Left lobe of liver (tissue), 2 donors: ENCODE data around the gene COL9A3. TPM values are rescaled to one million over a fixed set of nuclear protein-coding genes. Genes with fewer than 3 reads are reported as not detected.

Experiments
- ATAC-seq: fragments of 200-7000 bp; cut with Tn5 transposase; one replicate; pipeline ENCODE4 v1.9.1; 2020; ENCODE audit warnings: mild to moderate bottlenecking, moderate library complexity
- DNase-seq: peaks from one replicate; pipeline ENCODE4 v3.0.0-alpha.2; 2020; ENCODE audit warnings: low spot score
- total RNA-seq: library from RNA; stranded (reverse); gene quantifications from one replicate; pipeline ENCODE4 v1.2.1, GENCODE V29; 2021
- donor health status: DM: no; HTN: no; CAD: no; lungs with moderate emphysema.
- donor health status: DM: no; HTN: yes; CAD: no.

Gene COL9A3
- total RNA-seq, 1 donor from 2014 or later: 4.0 TPM

- ATAC-seq (no peak), DNase-seq (no peak)
Observed at GRCh38 chr20:62778058-62778457, 38.8 kb upstream of the COL9A3 start.

DNA sequence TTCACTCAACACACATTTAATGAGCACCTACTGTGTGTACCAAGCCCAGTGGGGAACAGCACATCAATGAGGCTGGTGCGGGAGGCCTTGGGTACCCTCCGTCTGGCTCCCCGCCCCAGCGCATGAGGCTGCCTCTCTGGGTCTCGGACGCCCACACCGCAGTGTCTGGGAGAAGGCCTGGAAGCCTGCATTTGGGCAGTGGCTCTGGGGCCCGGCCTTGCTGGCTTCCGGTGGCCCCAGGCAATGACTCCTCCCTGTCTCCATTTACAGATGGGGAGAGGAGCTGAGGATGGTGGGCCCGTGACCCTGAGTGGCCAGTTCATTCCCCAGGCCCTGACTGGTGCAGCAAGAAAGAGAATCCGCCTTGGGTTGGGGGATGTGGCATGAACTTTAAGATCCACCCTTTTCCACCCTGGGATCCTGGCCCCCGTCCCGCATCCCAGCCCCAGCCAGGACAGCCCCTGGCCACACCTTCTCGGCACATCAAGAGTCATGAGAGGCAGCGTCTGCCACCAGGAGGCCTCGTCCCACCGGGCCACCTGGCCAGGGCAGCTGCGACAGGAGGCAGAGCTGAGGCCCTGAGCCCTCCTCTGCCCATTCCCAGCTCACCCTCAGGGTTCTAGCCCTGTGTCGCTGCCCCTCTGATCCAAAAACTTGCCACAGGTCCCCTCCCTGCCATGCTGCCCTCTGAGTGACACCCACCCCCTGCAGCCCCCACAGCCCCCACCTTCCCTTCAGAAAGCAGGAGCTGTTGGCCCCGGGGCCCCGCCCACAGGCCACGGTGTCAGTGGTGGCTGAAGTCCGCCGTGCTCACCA is 38.0 kb upstream of the COL9A3 start:
- ATAC-seq: no peak
- no peak for DNase-seq

DNA sequence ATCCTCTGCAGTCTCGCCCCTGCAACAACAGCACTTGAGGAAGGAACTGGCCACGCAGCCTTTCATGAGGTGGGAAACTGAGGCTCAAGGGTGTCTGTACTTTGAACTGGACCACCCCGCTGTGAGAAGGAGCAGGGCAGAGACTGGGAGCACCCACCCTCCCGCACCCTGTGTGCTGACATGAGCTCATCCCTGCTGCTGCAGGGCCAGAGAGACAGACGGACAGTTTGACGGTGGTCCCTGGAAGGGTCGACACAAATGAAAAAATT is 37.5 kb upstream of the COL9A3 start:
- no peak for DNase-seq
- no peak for ATAC-seq

GRCh38 chr20:62780204-62780603 is 36.6 kb upstream of the COL9A3 start:
- DNase-seq (no peak), ATAC-seq (no peak)

- DNase-seq (no peak), ATAC-seq (no peak)
Observed at GRCh38 chr20:62780696-62781095, 36.2 kb upstream of the COL9A3 start.

DNA sequence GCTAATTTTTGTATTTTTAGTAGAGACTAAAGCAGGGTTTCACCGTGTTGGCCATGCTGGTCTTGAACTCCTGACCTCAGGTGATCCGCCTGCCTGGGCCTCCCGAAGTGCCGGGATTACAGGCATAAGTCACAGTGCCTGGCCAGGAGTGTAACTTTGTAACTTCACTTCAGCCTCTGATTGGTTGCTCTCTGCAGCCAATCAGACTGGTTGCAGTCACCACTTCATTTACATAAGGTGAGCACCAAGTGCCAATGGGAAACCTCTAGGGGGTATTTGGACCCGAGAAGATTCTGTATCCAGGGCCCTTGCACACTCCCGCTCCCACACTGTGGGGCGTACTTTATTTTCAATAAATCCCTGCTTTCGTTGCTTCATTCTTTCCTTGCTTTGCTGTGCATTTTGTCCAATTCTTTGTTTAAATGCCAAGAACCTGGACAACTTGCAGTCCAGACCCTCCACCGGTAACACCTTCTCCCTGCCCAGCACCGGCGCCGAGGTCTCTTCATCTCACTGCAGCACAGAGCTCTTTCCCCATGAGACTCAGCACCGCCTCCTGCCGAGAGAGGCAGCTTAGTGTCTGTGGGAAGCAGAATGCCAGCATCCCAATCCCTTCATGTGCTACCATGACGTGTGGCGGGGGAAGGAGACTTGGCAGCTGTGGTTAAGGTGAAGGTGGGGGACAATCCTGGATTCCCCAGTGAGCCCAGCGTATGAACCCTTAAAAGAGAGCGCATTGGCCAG is 34.5 kb upstream of the COL9A3 start:
- DNase-seq: no peak
- no peak for ATAC-seq

DNA sequence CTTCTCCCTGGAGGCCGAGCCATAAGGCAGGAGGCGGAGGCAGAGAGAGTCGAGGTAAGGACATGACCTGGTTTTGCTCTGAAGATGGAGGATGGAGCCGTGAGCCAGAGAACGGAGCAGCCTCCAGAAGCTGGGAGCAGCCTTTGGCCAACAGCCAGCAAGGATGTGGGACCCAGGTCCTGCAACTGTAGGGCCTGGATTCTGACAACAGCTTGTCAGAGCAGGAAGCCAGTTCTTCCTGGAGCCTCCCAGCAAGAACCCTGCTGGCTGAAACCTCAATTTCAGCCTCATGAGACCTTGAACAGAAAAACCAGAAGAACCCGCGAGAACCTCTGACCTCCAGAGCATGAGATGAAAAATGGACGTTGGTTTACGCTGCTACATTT is 34.0 kb upstream of the COL9A3 start:
- DNase-seq (no peak), ATAC-seq (no peak)

DNA sequence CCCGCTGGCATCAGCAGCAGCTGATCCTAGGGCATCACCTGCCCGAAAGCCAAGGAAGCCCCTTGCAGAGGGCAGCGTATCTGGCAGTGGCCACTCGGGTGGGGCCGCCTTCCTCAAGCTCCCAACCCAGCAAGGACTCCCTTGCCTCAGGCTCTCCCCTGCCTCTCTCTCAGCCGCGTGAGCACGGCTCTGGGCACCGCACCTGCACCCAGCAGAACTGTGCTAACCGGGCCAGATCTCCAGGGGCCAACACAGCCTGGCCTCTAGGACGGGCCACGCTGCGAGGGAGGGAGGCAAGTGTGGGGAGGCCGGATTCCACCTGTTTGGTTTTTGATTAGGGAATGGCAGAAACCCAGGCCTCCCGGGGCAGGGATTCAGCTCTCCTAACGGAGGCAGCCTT is 32.4 kb upstream of the COL9A3 start:
- DNase-seq (no peak), ATAC-seq (no peak)

- ATAC-seq: no peak
- no peak for DNase-seq
Observed at GRCh38 chr20:62785393-62785792, 31.5 kb upstream of the COL9A3 start.

DNA sequence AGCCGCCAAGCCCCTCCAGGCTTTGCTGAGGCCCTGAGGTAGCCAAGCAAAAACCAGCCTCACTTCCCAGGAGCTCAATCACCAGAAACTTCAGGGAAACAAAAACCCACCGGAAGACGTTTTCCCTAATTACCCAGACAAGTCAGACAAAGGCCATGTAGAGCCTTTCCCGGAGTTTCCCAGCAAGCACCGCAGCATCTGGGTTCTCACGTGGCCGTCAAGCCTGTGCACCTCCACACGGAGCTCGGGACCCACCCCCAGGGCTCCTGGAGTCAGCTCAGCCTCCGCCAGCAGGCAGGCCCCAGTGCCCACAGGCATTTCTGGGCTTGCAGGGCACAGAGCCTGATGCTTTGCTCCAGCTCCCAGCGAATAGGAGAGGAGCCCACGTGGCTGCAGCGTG is 30.7 kb upstream of the COL9A3 start:
- ATAC-seq (no peak), DNase-seq (no peak)

- DNase-seq (no peak), ATAC-seq (no peak)
Observed at GRCh38 chr20:62787321-62787720, 29.5 kb upstream of the COL9A3 start.

- ATAC-seq (no peak), DNase-seq (no peak)
Observed at GRCh38 chr20:62787866-62788265, 29.0 kb upstream of the COL9A3 start.

DNA sequence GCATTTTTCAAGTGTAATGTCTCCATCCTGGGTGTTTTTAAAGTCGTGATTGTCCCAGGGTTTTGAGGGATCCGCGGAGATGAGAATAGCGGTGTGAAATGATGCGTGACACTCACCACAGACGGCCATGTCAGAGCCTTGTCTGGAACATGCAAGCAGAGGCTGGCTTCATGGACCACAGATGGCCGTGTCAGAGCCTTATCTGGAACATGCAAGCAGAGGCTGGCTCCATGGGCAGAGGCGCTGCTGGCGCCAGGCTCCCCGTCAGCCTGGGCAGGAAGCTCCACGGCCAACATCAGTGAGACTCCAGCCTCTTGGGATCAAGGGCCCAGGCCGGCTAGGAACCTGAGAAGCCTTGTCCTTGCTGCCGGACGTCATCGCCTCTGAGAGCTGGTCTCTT is 28.2 kb upstream of the COL9A3 start:
- ATAC-seq (no peak), DNase-seq (no peak)

DNA sequence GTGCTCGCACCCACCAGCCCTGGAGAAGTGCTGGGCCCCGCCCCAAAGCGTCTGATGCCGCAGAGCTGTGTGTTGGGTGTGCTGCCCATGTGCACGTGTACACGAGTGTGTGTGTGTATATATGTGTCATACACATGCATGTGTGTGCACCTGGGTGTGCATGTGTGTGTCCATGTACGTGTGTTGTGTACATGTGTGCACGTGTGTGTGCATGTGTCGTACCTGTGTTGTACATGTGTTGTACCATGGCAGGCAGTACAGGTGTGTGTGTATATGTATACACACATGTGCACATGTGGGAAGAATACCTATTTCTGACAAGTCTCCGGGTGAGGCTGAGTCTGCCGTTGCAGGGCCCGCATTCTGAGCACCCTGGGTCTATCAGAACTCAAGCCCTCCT is 26.8 kb upstream of the COL9A3 start:
- no peak for DNase-seq

GRCh38 chr20:62791301-62792181 is 25.3 kb upstream of the COL9A3 start:
- ATAC-seq (peak; percentile 52), DNase-seq (peak; percentile 86)

More for the DNA sequence above, 26.8 kb upstream of the COL9A3 start:
- no peak for ATAC-seq

- no peak for ATAC-seq
Observed at GRCh38 chr20:62792182-62792939, 24.5 kb upstream of the COL9A3 start.

GRCh38 chr20:62792940-62793756 is 23.7 kb upstream of the COL9A3 start:
- DNase-seq (no peak), ATAC-seq (no peak)

More at GRCh38 chr20:62792182-62792939, 24.5 kb upstream of the COL9A3 start:
- DNase-seq: no peak

- no peak for ATAC-seq
Observed at GRCh38 chr20:62793757-62794006, 23.2 kb upstream of the COL9A3 start.

DNA sequence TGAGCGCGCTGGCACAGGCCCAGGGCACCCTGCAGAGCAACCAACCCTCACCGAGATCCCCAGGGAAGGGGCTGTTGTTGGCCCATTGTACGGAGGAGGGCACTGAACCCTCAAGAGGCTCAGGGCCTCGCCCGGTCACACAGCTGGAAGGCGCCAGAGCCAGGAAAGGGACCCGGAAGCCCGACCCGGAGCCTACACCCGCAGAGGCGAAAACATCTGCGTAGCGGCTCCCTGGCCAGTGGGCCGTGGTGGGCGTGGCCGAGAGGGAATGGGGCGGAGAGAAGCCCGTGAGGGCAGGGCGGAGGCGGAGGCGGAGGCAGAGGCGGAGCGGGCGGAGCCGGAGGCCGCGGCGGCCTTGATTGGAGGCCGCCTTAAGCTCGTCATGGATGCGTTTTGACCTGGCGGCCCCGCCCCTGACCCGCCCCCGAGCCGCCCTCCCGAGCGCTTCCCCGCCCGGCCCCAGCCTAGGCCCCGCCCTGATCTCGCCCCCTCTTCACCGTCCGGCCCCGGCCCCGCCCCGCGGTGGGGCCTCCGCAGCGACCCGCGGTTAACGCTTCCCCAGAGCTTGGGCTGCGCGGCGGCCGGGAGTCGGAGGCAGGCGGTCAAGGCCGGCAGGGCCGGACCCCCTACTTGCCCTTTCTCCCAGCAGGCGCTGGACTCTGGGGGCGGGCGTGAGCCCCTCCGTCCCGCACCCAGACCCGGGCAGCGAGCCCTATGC is 22.7 kb upstream of the COL9A3 start:
- DNase-seq (peak; percentile 98), ATAC-seq (peak; percentile 80)

More at GRCh38 chr20:62793757-62794006, 23.2 kb upstream of the COL9A3 start:
- no peak for DNase-seq
